Muscle layer of duodenum (tissue), 2 donors: ENCODE results near the gene CSNK1G1.
"Not testable (repeated sequence)": the region's sequence is repeated elsewhere in the genome, so short reads cannot be mapped to it uniquely, and the experiment has no call there.

Experiments used
- H3K27ac ChIP-seq: one replicate; pipeline ENCODE4 v1.7.0; 2013; ENCODE audit warnings: mild to moderate bottlenecking, low read length
- H3K27me3 ChIP-seq: one replicate; pipeline ENCODE4 v1.7.0; 2013; ENCODE audit warnings: low read depth, mild to moderate bottlenecking, control low read depth, low read length
- H3K36me3 ChIP-seq, 2 donors: one replicate each; pipeline ENCODE4 v1.7.0; 2013; ENCODE audit warnings: low read length in 2 of 2, control low read depth in 1 of 2, mild to moderate bottlenecking in 1 of 2; ENCODE audit not compliant: insufficient read depth in 2 of 2, control insufficient read depth in 1 of 2
- H3K4me1 ChIP-seq, 2 donors: one replicate each; pipeline ENCODE4 v1.7.0; 2013; ENCODE audit warnings: low read length in 2 of 2, mild to moderate bottlenecking in 2 of 2, control low read depth in 1 of 2, moderate library complexity in 1 of 2; ENCODE audit not compliant: insufficient read depth in 2 of 2, control insufficient read depth in 1 of 2
- H3K4me3 ChIP-seq, 2 donors: one replicate each; pipeline ENCODE4 v1.7.0; 2013; ENCODE audit warnings: low read length in 2 of 2, low read depth in 1 of 2, mild to moderate bottlenecking in 1 of 2
- H3K9me3 ChIP-seq, 2 donors: one replicate each; pipeline ENCODE4 v1.7.0; 2013; ENCODE audit warnings: low read length in 2 of 2, control low read depth in 1 of 2, mild to moderate bottlenecking in 1 of 2; ENCODE audit not compliant: control insufficient read depth in 1 of 2
- donor health status: healthy.

The CSNK1G1 gene

GRCh38 chr15:64355944-64356709, at the start of gene CSNK1G1:
CSNK1G1 (minus strand) TSS chr15:64356173; CDS start chr15:64300499, 55,674 bp downstream.
- no peaks in the 10 kb centered on the region for H3K27me3 ChIP-seq
- H3K4me1 ChIP-seq, result peaks cover 10 to 14% of the 10 kb centered on the region in 2 donors
- H3K27ac ChIP-seq, result peak within 1 kb of the TSS; percentile 64
- no peaks in the 10 kb centered on the region for H3K9me3 ChIP-seq
- H3K4me3 ChIP-seq, result peak within 1 kb of the TSS; percentile 68 to 94
- no peaks in the 10 kb centered on the region for H3K36me3 ChIP-seq

DNA sequence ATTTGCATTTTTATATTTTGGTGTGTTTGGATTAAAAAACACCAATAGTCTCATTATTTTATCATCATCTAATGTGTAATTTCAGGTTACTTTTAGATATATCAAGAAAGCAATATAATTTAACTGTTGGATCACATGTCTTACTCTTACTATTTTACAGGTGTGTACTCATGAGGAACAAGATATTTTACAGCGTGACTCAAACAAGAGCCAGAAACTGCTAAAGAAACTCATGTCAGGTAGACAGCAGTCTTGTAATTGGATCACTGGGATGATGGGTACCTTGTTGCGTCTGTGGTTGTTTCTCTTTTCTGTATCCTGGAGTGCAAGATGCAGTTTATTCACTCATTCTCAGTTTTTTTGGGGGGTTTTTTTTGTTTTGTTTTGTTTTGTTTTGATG, 44.6 kb upstream of the CSNK1G1 start:
- Histone ChIP-seq H3K9me3 (no peaks in the 10 kb centered on the region), H3K27me3 (no peaks in the 10 kb centered on the region), H3K36me3 (peaks cover 24 to 73% of the 10 kb centered on the region in 2 donors)

GRCh38 chr15:64398575-64398974, 42.6 kb upstream of the CSNK1G1 start:
- no peaks in the 10 kb centered on the region for H3K9me3 ChIP-seq
- no peaks in the 10 kb centered on the region for H3K27me3 ChIP-seq
- no peaks in the 10 kb centered on the region for H3K4me1 ChIP-seq
- H3K27ac ChIP-seq, result no peak overlapping the region
- H3K36me3 ChIP-seq, result peaks cover 36 to 69% of the 10 kb centered on the region in 2 donors
- no peak overlapping the region for H3K4me3 ChIP-seq

More for the DNA sequence above, 44.6 kb upstream of the CSNK1G1 start:
- Histone ChIP-seq H3K4me1 (no peaks in the 10 kb centered on the region), H3K4me3 (no peak overlapping the region), H3K27ac (no peak overlapping the region)

DNA sequence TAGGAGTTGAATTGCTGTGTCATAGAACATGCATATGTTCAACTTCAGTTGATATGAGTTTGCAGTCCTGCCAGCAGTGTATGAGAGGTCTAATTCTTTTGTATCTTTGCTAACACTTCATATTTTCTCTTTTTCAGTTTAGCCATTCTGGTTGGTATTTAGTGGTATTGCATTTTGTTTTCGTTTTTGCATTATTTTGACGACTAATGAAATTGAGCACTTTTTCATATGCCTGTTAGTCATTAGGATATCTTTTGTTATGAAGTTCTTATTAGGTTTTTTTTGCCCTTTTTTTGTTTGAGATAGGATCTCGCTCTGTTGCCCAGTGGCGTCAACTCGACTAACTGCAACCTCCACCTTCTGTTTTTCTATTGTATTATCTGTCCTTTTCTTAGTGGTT, 40.8 kb upstream of the CSNK1G1 start:
- no peaks in the 10 kb centered on the region for H3K9me3 ChIP-seq
- H3K27me3 ChIP-seq, result no peaks in the 10 kb centered on the region
- H3K36me3 ChIP-seq, result peaks cover 37 to 60% of the 10 kb centered on the region in 2 donors
- H3K27ac ChIP-seq, result no peak overlapping the region
- no peak overlapping the region for H3K4me3 ChIP-seq
- H3K4me1 ChIP-seq, result no peaks in the 10 kb centered on the region

DNA sequence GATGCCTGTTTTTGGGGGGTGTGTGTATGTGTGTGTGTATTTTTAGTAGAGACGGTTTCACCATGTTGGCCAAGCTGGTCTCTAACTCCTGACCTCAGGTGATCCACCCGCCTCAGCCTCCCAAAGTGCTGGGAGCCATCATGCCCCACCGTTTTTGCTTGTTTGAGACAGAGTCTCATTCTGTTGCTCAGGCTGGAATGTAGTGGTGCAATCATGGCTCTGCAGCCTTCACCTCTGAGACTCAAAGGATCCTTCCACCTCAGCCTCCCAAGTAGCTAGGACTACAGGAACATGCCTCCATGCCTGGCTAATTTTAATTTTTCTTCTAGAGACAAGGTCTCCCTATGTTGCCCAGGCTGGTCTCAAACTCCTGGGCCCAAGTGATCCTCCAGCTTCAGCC, 36.5 kb upstream of the CSNK1G1 start:
- H3K27ac ChIP-seq, H3K9me3 ChIP-seq, H3K4me3 ChIP-seq, H3K4me1 ChIP-seq, H3K27me3 ChIP-seq: not testable (repeated sequence)
- H3K36me3 ChIP-seq, result peaks cover 24 to 31% of the 10 kb centered on the region in 2 donors

- Histone ChIP-seq H3K9me3 (no peaks in the 10 kb centered on the region), H3K36me3 (peaks cover 0 to 3% of the 10 kb centered on the region in 2 donors), H3K27me3 (no peaks in the 10 kb centered on the region), H3K4me3 (peak overlapping the region in 1 of 2 donors; percentile 97), H3K27ac (no peak overlapping the region), H3K4me1 (peaks cover 6 to 9% of the 10 kb centered on the region in 2 donors)
Measured at GRCh38 chr15:64389036-64389435, 33.1 kb upstream of the CSNK1G1 start.

- H3K27ac ChIP-seq, result peak within 1 kb of the TSS; percentile 85
- H3K9me3 ChIP-seq, result no peaks in the 10 kb centered on the region
- no peaks in the 10 kb centered on the region for H3K27me3 ChIP-seq
- peak within 1 kb of the TSS; percentile 96 to 97 for H3K4me3 ChIP-seq
- peaks cover 6 to 9% of the 10 kb centered on the region in 2 donors for H3K4me1 ChIP-seq
- H3K36me3 ChIP-seq, result no peaks in the 10 kb centered on the region
Measured at GRCh38 chr15:64387562-64388168, 31.7 kb upstream of the CSNK1G1 start, which contains the start of gene TRIP4. TRIP4 (plus strand) TSS chr15:64387836; CDS start chr15:64387864, 28 bp downstream.

GRCh38 chr15:64386291-64386690, 30.3 kb upstream of the CSNK1G1 start:
- no peak overlapping the region for H3K27ac ChIP-seq
- H3K36me3 ChIP-seq, result no peaks in the 10 kb centered on the region
- no peaks in the 10 kb centered on the region for H3K27me3 ChIP-seq
- H3K9me3 ChIP-seq, result no peaks in the 10 kb centered on the region
- no peak overlapping the region for H3K4me3 ChIP-seq
- peaks cover 8 to 9% of the 10 kb centered on the region in 2 donors for H3K4me1 ChIP-seq

GRCh38 chr15:64383760-64384159, 27.8 kb upstream of the CSNK1G1 start:
- Histone ChIP-seq H3K27me3 (no peaks in the 10 kb centered on the region), H3K27ac (no peak overlapping the region), H3K4me3 (no peak overlapping the region), H3K36me3 (no peaks in the 10 kb centered on the region), H3K9me3 (no peaks in the 10 kb centered on the region), H3K4me1 (peaks cover 6 to 12% of the 10 kb centered on the region in 2 donors)

- H3K9me3 ChIP-seq, result no peaks in the 10 kb centered on the region
- H3K4me1 ChIP-seq, result peaks cover 3 to 7% of the 10 kb centered on the region in 2 donors
- no peak within 1 kb of the TSS for H3K27ac ChIP-seq
Measured at GRCh38 chr15:64381000-64381751, 25.2 kb upstream of the CSNK1G1 start, which contains the start of gene PCLAF. PCLAF (minus strand) TSS chr15:64381441; CDS start chr15:64381371, 70 bp downstream.

More at GRCh38 chr15:64381000-64381751, 25.2 kb upstream of the CSNK1G1 start, which contains the start of gene PCLAF:
- Histone ChIP-seq H3K36me3 (no peaks in the 10 kb centered on the region), H3K4me3 (peak within 1 kb of the TSS; percentile 87 to 88), H3K27me3 (no peaks in the 10 kb centered on the region)
